ENCODE measurements around the gene OBP2B. TPM values are rescaled to one million over a fixed set of nuclear protein-coding genes. Genes with fewer than 3 reads are reported as not detected.

Gene OBP2B
- total and polyA plus RNA-seq, 9 of the 15 experiments (the other 6 are each of a cell fraction or from before 2014, with no cell fraction given): not detected

DNA sequence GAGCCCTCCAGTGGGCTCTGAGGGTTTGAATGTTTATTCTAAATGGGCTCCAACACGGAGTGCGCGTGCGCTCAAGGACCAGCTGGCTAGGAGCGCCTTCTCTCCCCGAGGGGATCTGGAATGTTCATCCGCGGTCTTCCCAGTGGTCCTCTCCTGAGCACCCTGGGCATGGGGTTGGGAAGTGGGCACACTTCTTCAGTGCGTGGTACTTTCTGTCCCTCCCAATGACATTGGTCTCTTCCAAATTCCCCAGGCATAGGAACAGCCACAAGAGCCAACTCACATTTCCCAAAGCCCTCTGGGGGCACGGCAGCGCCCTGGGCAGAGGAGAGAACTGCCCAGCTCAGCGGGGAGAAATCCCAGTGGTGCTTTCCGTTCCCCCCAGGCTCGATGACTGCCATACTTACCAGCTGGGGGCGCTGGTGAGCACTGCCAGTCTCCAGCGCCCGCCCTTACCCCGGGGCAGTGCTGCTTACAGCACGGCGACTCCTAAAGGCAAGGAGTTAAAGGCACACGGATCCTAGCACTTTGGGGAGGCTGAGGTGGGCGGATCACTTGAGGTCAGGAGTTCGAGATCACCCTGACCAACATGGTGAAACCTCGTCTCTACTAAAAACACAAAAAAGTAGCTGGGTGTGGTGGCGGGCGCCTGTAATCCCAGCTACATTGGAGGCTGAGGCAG lies 29.9 kb upstream of the OBP2B start (continued):
- TF ChIP-seq CBX1 (IDR thresholded peaks at IDR 0.05; ENCODE audit: low read depth) (peak; percentile 97), RNF2 (IDR thresholded peaks at IDR 0.05) (no peak), MAFF (IDR thresholded peaks at IDR 0.05; ENCODE audit: low read length) (no peak), HDAC3 (IDR thresholded peaks at IDR 0.05; ENCODE audit: borderline replicate concordance, partially characterized antibody) (no peak), SMAD2 (IDR thresholded peaks at IDR 0.05; ENCODE audit: low read depth, low read length) (no peak), BRD9 (IDR thresholded peaks at IDR 0.05; ENCODE audit: low read depth, partially characterized antibody) (no peak), CHD4 (IDR thresholded peaks at IDR 0.05; ENCODE audit: insufficient read depth, insufficient replicate concordance, low read depth, low read length, poor library complexity, severe bottlenecking) (no peak), BHLHE40 (IDR thresholded peaks at IDR 0.05; ENCODE audit: low read length) (no peak), ZNF699 (CRISPR knock-in tag; IDR thresholded peaks at IDR 0.05; ENCODE audit: insufficient replicate concordance) (no peak), ZNF175 (CRISPR knock-in tag; IDR thresholded peaks at IDR 0.05; ENCODE audit: low read depth) (no peak), NCOA6 (IDR thresholded peaks at IDR 0.05) (no peak), TAF9B (IDR thresholded peaks at IDR 0.05; ENCODE audit: partially characterized antibody) (no peak), ZNF584 (CRISPR knock-in tag; IDR thresholded peaks at IDR 0.05; ENCODE audit: low read depth) (no peak), LEF1 (IDR thresholded peaks at IDR 0.05) (no peak)
- TF ChIP-seq, protein P1, sequence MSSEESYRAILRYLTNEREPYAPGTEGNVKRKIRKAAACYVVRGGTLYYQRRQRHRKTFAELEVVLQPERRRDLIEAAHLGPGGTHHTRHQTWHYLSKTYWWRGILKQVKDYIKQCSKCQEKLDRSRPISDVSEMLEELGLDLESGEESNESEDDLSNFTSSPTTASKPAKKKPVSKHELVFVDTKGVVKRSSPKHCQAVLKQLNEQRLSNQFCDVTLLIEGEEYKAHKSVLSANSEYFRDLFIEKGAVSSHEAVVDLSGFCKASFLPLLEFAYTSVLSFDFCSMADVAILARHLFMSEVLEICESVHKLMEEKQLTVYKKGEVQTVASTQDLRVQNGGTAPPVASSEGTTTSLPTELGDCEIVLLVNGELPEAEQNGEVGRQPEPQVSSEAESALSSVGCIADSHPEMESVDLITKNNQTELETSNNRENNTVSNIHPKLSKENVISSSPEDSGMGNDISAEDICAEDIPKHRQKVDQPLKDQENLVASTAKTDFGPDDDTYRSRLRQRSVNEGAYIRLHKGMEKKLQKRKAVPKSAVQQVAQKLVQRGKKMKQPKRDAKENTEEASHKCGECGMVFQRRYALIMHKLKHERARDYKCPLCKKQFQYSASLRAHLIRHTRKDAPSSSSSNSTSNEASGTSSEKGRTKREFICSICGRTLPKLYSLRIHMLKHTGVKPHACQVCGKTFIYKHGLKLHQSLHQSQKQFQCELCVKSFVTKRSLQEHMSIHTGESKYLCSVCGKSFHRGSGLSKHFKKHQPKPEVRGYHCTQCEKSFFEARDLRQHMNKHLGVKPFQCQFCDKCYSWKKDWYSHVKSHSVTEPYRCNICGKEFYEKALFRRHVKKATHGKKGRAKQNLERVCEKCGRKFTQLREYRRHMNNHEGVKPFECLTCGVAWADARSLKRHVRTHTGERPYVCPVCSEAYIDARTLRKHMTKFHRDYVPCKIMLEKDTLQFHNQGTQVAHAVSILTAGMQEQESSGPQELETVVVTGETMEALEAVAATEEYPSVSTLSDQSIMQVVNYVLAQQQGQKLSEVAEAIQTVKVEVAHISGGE (CRISPR knock-in tag; IDR thresholded peaks at IDR 0.05): peak in 1 of 3 experiments; percentile 47; a peak in 1 of 6 replicates
- TF ChIP-seq, protein P2, sequence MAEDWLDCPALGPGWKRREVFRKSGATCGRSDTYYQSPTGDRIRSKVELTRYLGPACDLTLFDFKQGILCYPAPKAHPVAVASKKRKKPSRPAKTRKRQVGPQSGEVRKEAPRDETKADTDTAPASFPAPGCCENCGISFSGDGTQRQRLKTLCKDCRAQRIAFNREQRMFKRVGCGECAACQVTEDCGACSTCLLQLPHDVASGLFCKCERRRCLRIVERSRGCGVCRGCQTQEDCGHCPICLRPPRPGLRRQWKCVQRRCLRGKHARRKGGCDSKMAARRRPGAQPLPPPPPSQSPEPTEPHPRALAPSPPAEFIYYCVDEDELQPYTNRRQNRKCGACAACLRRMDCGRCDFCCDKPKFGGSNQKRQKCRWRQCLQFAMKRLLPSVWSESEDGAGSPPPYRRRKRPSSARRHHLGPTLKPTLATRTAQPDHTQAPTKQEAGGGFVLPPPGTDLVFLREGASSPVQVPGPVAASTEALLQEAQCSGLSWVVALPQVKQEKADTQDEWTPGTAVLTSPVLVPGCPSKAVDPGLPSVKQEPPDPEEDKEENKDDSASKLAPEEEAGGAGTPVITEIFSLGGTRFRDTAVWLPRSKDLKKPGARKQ (CRISPR knock-in tag; IDR thresholded peaks at IDR 0.05): no peak
- TF ChIP-seq, protein P3, sequence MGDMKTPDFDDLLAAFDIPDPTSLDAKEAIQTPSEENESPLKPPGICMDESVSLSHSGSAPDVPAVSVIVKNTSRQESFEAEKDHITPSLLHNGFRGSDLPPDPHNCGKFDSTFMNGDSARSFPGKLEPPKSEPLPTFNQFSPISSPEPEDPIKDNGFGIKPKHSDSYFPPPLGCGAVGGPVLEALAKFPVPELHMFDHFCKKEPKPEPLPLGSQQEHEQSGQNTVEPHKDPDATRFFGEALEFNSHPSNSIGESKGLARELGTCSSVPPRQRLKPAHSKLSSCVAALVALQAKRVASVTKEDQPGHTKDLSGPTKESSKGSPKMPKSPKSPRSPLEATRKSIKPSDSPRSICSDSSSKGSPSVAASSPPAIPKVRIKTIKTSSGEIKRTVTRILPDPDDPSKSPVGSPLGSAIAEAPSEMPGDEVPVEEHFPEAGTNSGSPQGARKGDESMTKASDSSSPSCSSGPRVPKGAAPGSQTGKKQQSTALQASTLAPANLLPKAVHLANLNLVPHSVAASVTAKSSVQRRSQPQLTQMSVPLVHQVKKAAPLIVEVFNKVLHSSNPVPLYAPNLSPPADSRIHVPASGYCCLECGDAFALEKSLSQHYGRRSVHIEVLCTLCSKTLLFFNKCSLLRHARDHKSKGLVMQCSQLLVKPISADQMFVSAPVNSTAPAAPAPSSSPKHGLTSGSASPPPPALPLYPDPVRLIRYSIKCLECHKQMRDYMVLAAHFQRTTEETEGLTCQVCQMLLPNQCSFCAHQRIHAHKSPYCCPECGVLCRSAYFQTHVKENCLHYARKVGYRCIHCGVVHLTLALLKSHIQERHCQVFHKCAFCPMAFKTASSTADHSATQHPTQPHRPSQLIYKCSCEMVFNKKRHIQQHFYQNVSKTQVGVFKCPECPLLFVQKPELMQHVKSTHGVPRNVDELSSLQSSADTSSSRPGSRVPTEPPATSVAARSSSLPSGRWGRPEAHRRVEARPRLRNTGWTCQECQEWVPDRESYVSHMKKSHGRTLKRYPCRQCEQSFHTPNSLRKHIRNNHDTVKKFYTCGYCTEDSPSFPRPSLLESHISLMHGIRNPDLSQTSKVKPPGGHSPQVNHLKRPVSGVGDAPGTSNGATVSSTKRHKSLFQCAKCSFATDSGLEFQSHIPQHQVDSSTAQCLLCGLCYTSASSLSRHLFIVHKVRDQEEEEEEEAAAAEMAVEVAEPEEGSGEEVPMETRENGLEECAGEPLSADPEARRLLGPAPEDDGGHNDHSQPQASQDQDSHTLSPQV (IDR thresholded peaks at IDR 0.05): peak; percentile 62; the same call in 1 of the 2 replicates

All from K562 (cell line).